ENCODE data around the gene FANCC. TPM values are rescaled to one million over a fixed set of nuclear protein-coding genes. Genes with fewer than 3 reads are reported as not detected.
"Not testable (repeated sequence)": the region's sequence is repeated elsewhere in the genome, so short reads cannot be mapped to it uniquely, and the experiment has no call there.

Gene FANCC
- total and polyA plus RNA-seq, 3 donors from 2014 or later, result 30.7 to 38.5 (median 35.1) TPM

DNA sequence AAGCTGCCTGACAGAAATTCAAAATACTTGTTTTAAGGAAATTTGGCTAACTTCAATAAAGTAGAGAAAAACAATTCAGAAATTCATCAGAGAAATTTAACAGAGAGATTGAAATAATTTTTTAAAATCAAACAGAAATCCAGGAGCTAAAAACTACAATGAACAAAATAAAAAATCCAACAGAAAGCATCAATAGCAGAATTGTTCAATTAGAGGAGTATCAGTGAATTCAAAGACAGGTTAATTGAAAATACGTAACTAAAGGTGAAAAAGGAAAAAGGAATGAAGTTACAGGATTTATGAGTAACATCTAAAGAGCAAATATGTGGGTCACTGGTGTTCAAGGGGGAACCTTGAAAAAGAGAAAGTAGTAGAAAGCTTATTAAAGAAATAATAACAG lies 36.8 kb downstream of the FANCC start:
- DNase-seq, result no peak
- Histone ChIP-seq H3K4me3 (no peak overlapping the region), H3K9me3 (no peaks in the 10 kb centered on the region), H3K4me1 (no peaks in the 10 kb centered on the region), H3K27ac (no peak overlapping the region), H3K36me3 (ENCODE audit: low read depth, missing control alignments) (no peaks in the 10 kb centered on the region), H3K27me3 (no peaks in the 10 kb centered on the region)
- WGBS, 2 donors, result 97 to 100% methylated on average over 1 of the region's 1 CpG
- TF ChIP-seq, protein P1, sequence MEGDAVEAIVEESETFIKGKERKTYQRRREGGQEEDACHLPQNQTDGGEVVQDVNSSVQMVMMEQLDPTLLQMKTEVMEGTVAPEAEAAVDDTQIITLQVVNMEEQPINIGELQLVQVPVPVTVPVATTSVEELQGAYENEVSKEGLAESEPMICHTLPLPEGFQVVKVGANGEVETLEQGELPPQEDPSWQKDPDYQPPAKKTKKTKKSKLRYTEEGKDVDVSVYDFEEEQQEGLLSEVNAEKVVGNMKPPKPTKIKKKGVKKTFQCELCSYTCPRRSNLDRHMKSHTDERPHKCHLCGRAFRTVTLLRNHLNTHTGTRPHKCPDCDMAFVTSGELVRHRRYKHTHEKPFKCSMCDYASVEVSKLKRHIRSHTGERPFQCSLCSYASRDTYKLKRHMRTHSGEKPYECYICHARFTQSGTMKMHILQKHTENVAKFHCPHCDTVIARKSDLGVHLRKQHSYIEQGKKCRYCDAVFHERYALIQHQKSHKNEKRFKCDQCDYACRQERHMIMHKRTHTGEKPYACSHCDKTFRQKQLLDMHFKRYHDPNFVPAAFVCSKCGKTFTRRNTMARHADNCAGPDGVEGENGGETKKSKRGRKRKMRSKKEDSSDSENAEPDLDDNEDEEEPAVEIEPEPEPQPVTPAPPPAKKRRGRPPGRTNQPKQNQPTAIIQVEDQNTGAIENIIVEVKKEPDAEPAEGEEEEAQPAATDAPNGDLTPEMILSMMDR (IDR thresholded peaks at IDR 0.05), result no peak
- TF ChIP-seq POLR2A (IDR thresholded peaks at IDR 0.05), result no peak
- intact Hi-C loops (cut with DNase I; ENCODE audit: low total_unique reads), result no loop called here

DNA sequence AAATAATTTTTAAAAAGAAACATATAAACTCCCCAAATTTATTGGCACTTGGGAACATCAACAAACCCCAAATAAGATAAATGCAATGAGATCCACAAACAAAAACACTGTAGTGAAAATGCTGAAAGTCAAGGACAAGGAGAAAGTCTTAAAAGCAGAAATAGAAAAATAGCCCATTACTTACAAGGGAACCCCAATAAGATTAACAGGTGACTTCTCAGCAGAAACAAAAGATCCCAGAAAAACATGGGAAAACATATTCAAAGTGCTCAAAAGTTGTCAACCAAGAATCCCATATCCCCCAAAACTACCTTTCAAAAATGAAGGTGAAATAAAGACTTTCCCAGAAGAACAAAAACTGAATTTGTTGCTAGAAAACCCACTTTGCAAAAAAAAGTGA lies 40.0 kb downstream of the FANCC start:
- intact Hi-C loops (cut with DNase I; ENCODE audit: low total_unique reads), result no loop called here
- no peaks in the 10 kb centered on the region for H3K36me3 ChIP-seq (ENCODE audit: low read depth, missing control alignments)
- H3K9me3 ChIP-seq, result no peaks in the 10 kb centered on the region
- H3K4me1 ChIP-seq, result no peaks in the 10 kb centered on the region
- no peak for TF ChIP-seq POLR2A (IDR thresholded peaks at IDR 0.05)
- TF ChIP-seq, protein P1 (IDR thresholded peaks at IDR 0.05), result no peak
- no peak for DNase-seq
- no peak overlapping the region for H3K4me3 ChIP-seq
- no peaks in the 10 kb centered on the region for H3K27me3 ChIP-seq
- H3K27ac ChIP-seq, result no peak overlapping the region

DNA sequence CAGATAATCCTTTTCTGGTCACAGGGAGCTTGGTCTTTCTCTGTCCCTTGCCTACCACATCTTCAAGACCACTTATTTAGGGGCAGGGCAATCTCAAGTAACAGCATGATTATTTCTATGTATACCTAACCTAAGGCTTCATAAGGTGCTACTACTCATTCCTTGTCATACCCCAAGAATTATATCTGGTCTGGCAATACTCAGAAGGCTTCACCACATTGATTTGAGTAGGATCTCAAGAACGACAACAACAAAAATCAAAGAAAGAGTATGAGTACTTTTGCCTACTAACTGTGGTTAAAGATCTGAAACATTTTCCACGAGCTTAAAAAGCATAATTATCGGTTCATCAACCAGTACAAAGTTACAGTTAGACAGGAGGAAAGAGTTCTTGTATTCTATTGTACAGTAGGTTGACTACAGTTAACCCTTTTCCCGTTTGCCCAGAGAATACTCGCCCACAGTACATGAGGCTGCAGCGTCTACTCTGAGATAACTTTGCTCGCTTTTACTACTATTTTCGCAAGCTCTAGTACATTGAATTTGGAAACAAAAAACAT lies 41.0 kb downstream of the FANCC start:
- no peak overlapping the region for H3K27ac ChIP-seq
- H3K4me1 ChIP-seq, result no peaks in the 10 kb centered on the region
- H3K36me3 ChIP-seq (ENCODE audit: low read depth, missing control alignments), result no peaks in the 10 kb centered on the region
- no peak for TF ChIP-seq POLR2A (IDR thresholded peaks at IDR 0.05)
- TF ChIP-seq, protein P1 (IDR thresholded peaks at IDR 0.05), result no peak
- no peak for DNase-seq
- no peak overlapping the region for H3K4me3 ChIP-seq
- intact Hi-C loops (cut with DNase I; ENCODE audit: low total_unique reads), result no loop called here
- no peaks in the 10 kb centered on the region for H3K27me3 ChIP-seq
- H3K9me3 ChIP-seq, result no peaks in the 10 kb centered on the region
- 85 to 90% methylated on average over 8 of the region's 8 CpGs for WGBS, 2 donors

DNA sequence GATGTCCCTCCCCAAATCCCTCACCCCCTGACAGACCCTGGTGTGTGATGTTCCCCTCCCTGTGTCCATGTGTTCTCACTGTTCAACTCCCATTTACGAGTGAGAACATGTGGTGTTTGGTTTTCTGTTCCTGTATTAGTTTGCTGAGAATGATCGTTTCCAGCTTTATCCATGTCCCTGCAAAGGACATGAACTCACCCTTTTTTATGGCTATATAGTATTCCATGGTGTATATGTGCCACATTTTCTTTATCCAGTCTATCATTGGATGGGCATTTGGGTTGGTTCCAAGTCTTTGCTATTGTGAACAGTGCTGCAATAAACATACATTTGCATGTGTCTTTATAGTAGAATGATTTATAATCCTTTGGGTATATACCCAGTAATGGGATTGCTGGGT lies 43.3 kb downstream of the FANCC start:
- intact Hi-C loops (cut with DNase I; ENCODE audit: low total_unique reads), result not testable (repeated sequence)

DNA sequence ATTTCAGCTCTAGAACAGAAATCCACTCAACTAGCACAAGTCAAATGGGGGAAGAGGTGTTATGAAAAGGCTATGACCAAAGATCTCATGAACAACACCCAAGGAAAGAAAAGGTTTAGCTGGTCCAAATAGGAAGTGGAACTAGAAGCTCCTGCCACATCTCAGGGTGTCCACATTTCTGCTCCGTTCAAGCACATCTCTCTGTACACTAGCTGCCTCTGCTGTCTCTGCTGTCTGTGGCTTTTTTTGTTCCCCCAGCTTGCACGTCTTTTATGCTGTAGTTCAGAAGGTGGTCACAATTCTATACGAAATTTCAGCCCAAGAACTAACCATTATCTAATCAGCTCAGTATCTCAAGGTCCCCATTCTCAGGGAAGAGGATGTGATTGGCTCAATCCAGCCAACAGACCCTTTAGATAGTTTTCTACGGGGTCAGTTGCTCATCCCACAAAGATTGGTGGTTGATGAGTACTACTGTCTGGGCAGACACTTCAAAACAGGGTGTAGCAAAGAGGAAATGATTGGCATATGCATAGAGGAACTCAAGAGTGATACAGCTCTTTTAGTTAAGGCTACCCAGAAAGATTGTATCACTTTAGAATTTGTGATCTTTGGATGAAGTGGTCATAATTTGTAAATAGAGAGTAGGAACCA lies 44.0 kb downstream of the FANCC start:
- Histone ChIP-seq H3K4me3 (no peak overlapping the region), H3K36me3 (ENCODE audit: low read depth, missing control alignments) (no peaks in the 10 kb centered on the region), H3K4me1 (no peaks in the 10 kb centered on the region), H3K9me3 (no peaks in the 10 kb centered on the region), H3K27ac (no peak overlapping the region), H3K27me3 (no peaks in the 10 kb centered on the region)
- DNase-seq, result no peak
- WGBS, 2 donors, result 77% methylated on average over 4 of the region's 4 CpGs
- intact Hi-C loops (cut with DNase I; ENCODE audit: low total_unique reads), result no loop called here
- TF ChIP-seq POLR2A (IDR thresholded peaks at IDR 0.05), result no peak
- TF ChIP-seq, protein P1 (IDR thresholded peaks at IDR 0.05), result no peak

More for the DNA sequence above, 43.3 kb downstream of the FANCC start:
- not testable (repeated sequence) for H3K27me3 ChIP-seq; H3K27ac ChIP-seq; H3K4me1 ChIP-seq; DNase-seq; H3K9me3 ChIP-seq; H3K36me3 ChIP-seq (ENCODE audit: low read depth, missing control alignments); H3K4me3 ChIP-seq
- WGBS, 2 donors, result 94 to 96% methylated on average over 2 of the region's 2 CpGs
